ENCODE measurements around the gene CYGB. TPM values are rescaled to one million over a fixed set of nuclear protein-coding genes. Genes with fewer than 3 reads are reported as not detected.

The CYGB gene
- total RNA-seq, 2 experiments from 2014 or later: 0.44 to 0.57 TPM

- Histone ChIP-seq H4K20me1 (ENCODE audit: insufficient read depth, low read length) (peaks cover 12% of the 10 kb centered on the region), H3K4me1 (ENCODE audit: insufficient read depth, low read length, poor library complexity, severe bottlenecking) (peaks cover 29% of the 10 kb centered on the region), H3K36me3 (ENCODE audit: insufficient read depth, low read length) (peaks cover 37% of the 10 kb centered on the region), H3K4me3 (ENCODE audit: low read depth, low read length, poor library complexity, severe bottlenecking) (no peak overlapping the region), H3K4me2 (ENCODE audit: low read length) (no peak overlapping the region), H3K9me2 (ENCODE audit: insufficient read depth, low read length) (no peaks in the 10 kb centered on the region), H2AFZ (ENCODE audit: low read length) (no peak overlapping the region), H3K9me3 (ENCODE audit: low read length) (no peaks in the 10 kb centered on the region), H3K79me2 (ENCODE audit: insufficient read depth, low read depth, low read length) (no peaks in the 10 kb centered on the region), H3K27ac (ENCODE audit: low read depth, low read length, poor library complexity, severe bottlenecking) (no peak overlapping the region)
- BruUV-seq (replicated peaks): no TSS peak
- TF ChIP-seq EZH2phosphoT487 (IDR thresholded peaks at IDR 0.05; ENCODE audit: borderline replicate concordance, low read depth, low read length) (no peak), CTCF (conservative IDR thresholded peaks at IDR 0.05; ENCODE audit: low read length) (no peak)
- intact Hi-C loops (cut with micrococcal nuclease; ENCODE audit: unreplicated experiment): no loop called here
- POLR2A ChIA-PET: interaction anchor here (0.6 to 3.6 kb wide), 3 partner anchors 11 to 73 kb away, joined by 3 to 21 read pairs (median 3); no protein-coding TSS in a partner anchor
- CTCF ChIA-PET (ENCODE audit: unreplicated experiment): no interaction called here
- DNase-seq (ENCODE audit: low spot score): no peak
These were observed 31.3 kb upstream of the CYGB start for GRCh38 chr17:76568811-76569221.

- no peak overlapping the region for H3K4me3 ChIP-seq (ENCODE audit: low read depth, low read length, poor library complexity, severe bottlenecking)
- peak; percentile 54 for DNase-seq (ENCODE audit: low spot score)
- ChIA-PET POLR2A (interaction anchor here (0.6 to 3.6 kb wide), 6 partner anchors 8 to 109 kb away, joined by 3 to 21 read pairs (median 4); no protein-coding TSS in a partner anchor), CTCF (ENCODE audit: unreplicated experiment) (interaction anchor here (1.0 to 1.9 kb wide), 3 partner anchors 10 to 114 kb away, joined by 4 to 7 read pairs (median 4); no protein-coding TSS in a partner anchor)
- peaks cover 12% of the 10 kb centered on the region for H4K20me1 ChIP-seq (ENCODE audit: insufficient read depth, low read length)
- H3K9me2 ChIP-seq (ENCODE audit: insufficient read depth, low read length): no peaks in the 10 kb centered on the region
- TF ChIP-seq EZH2phosphoT487 (IDR thresholded peaks at IDR 0.05; ENCODE audit: borderline replicate concordance, low read depth, low read length): no peak
- 0 out of 2 replicates have a peak, but pooled peaks have one; percentile 13 for TF ChIP-seq CTCF (conservative IDR thresholded peaks at IDR 0.05; ENCODE audit: low read length)
- peaks cover 29% of the 10 kb centered on the region for H3K4me1 ChIP-seq (ENCODE audit: insufficient read depth, low read length, poor library complexity, severe bottlenecking)
- intact Hi-C loops (cut with micrococcal nuclease; ENCODE audit: unreplicated experiment): no loop called here
- H2AFZ ChIP-seq (ENCODE audit: low read length): no peak overlapping the region
- peaks cover 44% of the 10 kb centered on the region for H3K36me3 ChIP-seq (ENCODE audit: insufficient read depth, low read length)
- H3K9me3 ChIP-seq (ENCODE audit: low read length): no peaks in the 10 kb centered on the region
- BruUV-seq (replicated peaks): no TSS peak
- H3K27ac ChIP-seq (ENCODE audit: low read depth, low read length, poor library complexity, severe bottlenecking): peak overlapping the region; percentile 38
- peak overlapping the region; percentile 11 for H3K4me2 ChIP-seq (ENCODE audit: low read length)
- peaks cover 2% of the 10 kb centered on the region; the same call in 1 of the 2 replicates for H3K79me2 ChIP-seq (ENCODE audit: insufficient read depth, low read depth, low read length)
These were observed 30.3 kb upstream of the CYGB start for GRCh38 chr17:76567634-76568432.
